HCT116 (cell line): ENCODE measurements around the gene HSD3B7.

Source experiments
- EZH2phosphoT487 ChIP-seq: fragments of 200-600 bp; IDR thresholded peaks from 2 replicates; pipeline ENCODE4 v1.6.1; 2018; ENCODE audit warnings: antibody characterized with exemption, borderline replicate concordance
- POLR2AphosphoS5 ChIP-seq: IDR thresholded peaks from 2 replicates; pipeline ENCODE4 v1.6.1; 2011; ENCODE audit warnings: mild to moderate bottlenecking, low read depth, low read length, moderate library complexity
- SIN3A ChIP-seq: IDR thresholded peaks from 2 replicates; pipeline ENCODE4 v1.6.1; 2012; ENCODE audit warnings: low read depth
- TF ChIP-seq, protein P1 (sequence below), 3 experiments: fragments of 200-600 bp in 1 of 3; sonication (generic) in 1 of 3; IDR thresholded peaks in 2 of 3; conservative IDR thresholded peaks in 1 of 3; 2 replicates each; pipeline ENCODE4 v1.5.1; 2012 to 2017; ENCODE audit warnings: low read depth in 2 of 3, low read length in 2 of 3, antibody characterized with exemption in 1 of 3, borderline replicate concordance in 1 of 3, control low read depth in 1 of 3, mild to moderate bottlenecking in 1 of 3, mixed read lengths in 1 of 3, mixed run types in 1 of 3, moderate library complexity in 1 of 3; ENCODE audit not compliant: insufficient read depth in 1 of 3
- TF ChIP-seq, protein P2 (sequence below): IDR thresholded peaks from 2 replicates; pipeline ENCODE4 v1.6.1; 2011; ENCODE audit warnings: mild to moderate bottlenecking, low read length, moderate library complexity; ENCODE audit not compliant: insufficient replicate concordance; ENCODE audit errors: extremely low read depth

DNA sequence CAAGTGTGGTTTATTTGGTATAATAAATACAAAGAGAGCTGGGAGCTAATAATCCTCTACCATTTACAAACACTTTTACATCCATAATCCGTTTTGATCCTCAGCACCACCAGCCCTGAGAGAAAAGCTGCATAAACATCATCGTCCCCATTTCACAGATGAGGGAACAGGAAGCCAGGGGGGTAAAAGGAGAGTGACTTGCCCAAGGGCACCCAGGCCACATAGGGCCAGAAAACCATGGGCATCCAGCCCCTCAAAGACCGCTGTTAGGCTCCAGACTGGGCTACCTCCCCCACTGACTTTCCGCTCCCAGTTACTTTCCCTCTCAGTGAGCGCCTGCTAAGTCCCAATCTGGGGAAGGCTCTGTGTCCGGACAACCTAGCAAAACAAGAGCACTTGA, 18.7 kb downstream of the HSD3B7 start:
- TF ChIP-seq SIN3A (no peak), EZH2phosphoT487 (no peak), POLR2AphosphoS5 (no peak)
- TF ChIP-seq, protein P1, sequence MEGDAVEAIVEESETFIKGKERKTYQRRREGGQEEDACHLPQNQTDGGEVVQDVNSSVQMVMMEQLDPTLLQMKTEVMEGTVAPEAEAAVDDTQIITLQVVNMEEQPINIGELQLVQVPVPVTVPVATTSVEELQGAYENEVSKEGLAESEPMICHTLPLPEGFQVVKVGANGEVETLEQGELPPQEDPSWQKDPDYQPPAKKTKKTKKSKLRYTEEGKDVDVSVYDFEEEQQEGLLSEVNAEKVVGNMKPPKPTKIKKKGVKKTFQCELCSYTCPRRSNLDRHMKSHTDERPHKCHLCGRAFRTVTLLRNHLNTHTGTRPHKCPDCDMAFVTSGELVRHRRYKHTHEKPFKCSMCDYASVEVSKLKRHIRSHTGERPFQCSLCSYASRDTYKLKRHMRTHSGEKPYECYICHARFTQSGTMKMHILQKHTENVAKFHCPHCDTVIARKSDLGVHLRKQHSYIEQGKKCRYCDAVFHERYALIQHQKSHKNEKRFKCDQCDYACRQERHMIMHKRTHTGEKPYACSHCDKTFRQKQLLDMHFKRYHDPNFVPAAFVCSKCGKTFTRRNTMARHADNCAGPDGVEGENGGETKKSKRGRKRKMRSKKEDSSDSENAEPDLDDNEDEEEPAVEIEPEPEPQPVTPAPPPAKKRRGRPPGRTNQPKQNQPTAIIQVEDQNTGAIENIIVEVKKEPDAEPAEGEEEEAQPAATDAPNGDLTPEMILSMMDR (IDR thresholded peaks at IDR 0.05 in 2 of 3, conservative IDR thresholded peaks at IDR 0.05 in 1 of 3; ENCODE audit: borderline replicate concordance in 1 of 3, insufficient read depth in 1 of 3, low read depth in 2 of 3, low read length in 2 of 3), result no peak
- TF ChIP-seq, protein P2, sequence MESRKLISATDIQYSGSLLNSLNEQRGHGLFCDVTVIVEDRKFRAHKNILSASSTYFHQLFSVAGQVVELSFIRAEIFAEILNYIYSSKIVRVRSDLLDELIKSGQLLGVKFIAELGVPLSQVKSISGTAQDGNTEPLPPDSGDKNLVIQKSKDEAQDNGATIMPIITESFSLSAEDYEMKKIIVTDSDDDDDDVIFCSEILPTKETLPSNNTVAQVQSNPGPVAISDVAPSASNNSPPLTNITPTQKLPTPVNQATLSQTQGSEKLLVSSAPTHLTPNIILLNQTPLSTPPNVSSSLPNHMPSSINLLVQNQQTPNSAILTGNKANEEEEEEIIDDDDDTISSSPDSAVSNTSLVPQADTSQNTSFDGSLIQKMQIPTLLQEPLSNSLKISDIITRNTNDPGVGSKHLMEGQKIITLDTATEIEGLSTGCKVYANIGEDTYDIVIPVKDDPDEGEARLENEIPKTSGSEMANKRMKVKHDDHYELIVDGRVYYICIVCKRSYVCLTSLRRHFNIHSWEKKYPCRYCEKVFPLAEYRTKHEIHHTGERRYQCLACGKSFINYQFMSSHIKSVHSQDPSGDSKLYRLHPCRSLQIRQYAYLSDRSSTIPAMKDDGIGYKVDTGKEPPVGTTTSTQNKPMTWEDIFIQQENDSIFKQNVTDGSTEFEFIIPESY, result no peak
